GDM1 (cell line): Measurements from ENCODE around the gene BUD23.
A peak's percentile ranks its signal among the peaks of the same experiment; 100 is the strongest.
"Not testable (repeated sequence)": the region's sequence is repeated elsewhere in the genome, so short reads cannot be mapped to it uniquely, and the experiment has no call there.

Source experiments
- DNase-seq: peaks from one replicate; lab custom pipeline; 2025; lab: John Stamatoyannopoulos, UW

BUD23 gene

DNA sequence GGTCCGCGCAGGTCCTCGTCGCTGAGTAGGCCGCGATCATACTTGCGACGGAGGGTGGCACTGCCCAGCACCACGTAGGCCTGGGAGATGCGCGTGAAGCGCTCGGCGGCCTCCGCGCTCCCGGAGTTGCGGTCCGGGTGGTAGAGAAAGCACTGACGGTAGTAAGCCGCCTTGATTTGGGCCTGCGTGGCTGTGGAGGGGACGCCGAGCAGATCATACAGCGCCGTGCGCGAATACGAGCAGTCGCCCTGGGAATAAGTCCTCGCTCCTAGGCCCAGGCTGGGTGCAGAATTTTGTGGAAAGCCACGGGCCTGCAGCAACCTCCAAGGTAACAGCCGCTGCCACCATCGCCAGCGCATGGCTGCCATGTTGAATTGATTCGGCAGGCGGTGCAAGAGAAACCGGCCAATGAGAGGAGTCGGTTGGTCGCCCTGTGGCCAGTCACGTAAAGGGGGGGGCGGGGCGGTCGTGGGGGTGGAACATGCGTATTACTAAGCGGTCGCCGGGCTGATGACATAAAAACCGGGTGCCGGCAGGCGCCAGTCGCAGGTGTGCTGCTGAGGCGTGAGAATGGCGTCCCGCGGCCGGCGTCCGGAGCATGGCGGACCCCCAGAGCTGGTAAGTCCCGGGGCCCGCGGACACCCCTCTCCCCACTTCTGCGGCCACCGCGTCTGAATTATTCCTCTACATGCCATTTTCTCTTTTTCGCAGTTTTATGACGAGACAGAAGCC is at the start of gene BUD23, which contains the start of gene DNAJC30:
BUD23 (plus strand) TSS at position 542 of the 732 bp plus-strand sequence; CDS start at position 571, 29 bp downstream.
DNAJC30 (minus strand) TSS at position 398 of the 732 bp plus-strand sequence; CDS start at position 368, 30 bp downstream.
- peak; percentile 92 for DNase-seq

- no peak for DNase-seq
Measured at GRCh38 chr7:73633844-73634243, 49.6 kb upstream of the BUD23 start.

- DNase-seq = no peak
Measured at GRCh38 chr7:73635428-73636200, 47.8 kb upstream of the BUD23 start.

GRCh38 chr7:73638911-73639310 is 44.5 kb upstream of the BUD23 start:
- DNase-seq = peak; percentile 61

DNA sequence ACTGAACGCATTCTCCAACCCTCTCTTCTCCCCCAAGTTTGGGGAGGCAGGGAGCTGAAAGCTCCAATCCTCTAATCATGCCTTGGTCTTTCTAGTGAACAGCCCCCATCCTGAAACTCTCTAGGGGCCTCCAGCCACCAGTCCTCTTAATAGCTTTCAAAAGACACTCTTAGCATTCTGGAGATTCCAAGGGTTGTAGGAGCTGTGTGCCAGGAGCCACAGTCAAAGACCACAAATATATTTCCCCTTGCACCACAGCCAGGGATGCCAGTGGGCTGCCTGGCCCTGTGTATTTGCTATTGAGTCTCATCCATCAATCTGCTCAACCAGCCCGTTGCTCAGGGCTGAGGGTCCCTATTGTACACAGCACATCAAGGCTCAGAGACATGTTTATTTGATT is 40.6 kb upstream of the BUD23 start:
- DNase-seq = no peak

DNA sequence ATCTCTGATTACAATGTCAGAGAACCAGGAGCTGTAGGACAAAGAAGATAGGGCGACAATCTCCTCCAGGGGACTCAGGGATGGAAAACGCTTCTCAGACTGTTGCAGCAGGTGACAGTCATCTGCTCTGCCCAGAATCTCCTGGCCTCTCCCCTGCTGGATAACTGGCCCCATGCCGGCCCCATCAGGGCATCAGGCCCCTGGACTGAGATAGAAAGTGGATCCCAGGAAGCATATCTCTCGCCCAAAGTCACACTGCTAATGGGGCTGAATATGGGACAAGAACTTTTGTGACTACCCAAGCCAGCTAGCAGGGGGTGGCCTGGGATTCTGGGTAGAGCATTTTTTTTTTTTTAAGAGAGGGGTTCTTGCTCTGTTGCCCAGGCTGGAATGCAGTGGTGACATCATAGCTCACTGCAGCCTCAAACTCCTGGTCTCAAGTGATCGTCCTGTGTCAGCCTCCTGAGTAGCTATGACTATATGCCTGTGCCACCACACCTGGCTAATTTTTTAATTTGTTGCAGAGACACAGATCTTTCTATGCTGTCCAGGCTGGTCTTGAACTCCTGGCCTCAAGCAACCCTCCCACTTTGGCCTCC is 38.6 kb upstream of the BUD23 start:
- DNase-seq = no peak

- DNase-seq = peak; percentile 12
Measured at GRCh38 chr7:73645643-73646174, 37.7 kb upstream of the BUD23 start.

- no peak for DNase-seq
Measured at GRCh38 chr7:73646785-73647724, 36.3 kb upstream of the BUD23 start.

DNA sequence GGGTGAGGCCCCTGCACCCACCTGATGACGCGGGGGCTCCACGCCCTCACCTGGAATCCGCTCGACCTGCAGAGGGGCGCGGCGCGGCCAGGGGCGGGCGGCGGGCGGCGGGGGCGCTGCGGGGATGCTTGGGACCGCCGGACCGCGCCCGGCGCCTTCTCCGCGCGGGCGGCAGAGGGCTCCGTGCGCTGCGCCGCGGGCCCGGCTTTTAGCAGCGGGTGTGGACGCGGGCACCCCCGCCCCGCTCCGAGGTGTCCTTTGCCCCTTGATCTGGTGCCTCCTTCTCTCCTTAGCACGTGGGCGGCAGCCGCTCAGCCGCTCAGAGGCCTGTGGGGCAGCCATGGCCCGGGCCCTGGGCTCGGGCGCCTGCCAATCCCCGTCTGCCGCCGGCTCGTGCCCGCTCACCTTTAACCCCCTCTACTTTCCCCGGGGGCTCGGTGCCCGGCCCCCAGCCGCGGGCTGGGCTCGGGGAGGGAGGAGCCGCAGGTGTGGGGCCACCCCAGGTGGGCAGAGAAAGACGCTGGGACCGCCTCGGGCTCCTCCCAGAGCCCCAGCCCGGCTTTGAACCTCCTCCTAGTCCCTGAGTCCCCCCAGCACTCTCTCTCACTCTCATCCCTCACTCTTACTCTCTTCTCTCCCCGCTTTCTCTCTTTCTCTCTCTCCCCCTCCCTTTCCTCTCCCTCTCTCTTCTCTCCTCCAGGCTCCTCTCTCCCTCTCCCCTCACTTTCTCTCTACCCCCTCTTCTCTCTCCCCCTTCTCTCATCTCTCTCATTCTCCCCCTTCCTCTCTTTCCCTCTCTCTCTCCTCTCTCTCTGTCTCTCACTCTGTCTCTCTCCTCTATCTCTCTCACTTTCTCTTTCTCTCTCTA is 35.4 kb upstream of the BUD23 start:
- DNase-seq = no peak

GRCh38 chr7:73648593-73649332 is 34.6 kb upstream of the BUD23 start:
- no peak for DNase-seq

GRCh38 chr7:73649576-73649975 is 33.8 kb upstream of the BUD23 start:
- no peak for DNase-seq

DNA sequence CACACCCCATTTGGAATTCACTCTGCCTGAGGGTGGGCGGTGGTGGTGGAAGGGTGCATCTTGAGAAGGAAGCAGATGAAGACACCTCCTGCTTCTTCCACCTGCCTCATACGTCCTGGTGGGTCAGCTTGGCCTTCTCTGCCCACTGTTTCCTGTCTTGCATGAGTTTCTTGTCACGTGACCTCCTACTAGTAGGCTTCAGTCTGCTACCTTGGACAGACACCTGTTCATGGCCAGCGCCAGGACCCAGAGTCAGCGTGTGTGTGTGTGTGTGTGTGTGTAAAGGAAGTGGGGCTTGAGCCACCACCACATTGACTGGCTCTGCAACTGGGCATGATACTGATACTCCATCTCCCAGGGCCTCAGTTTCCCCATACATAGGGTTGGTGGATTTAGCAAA is 32.9 kb upstream of the BUD23 start:
- DNase-seq = no peak

DNA sequence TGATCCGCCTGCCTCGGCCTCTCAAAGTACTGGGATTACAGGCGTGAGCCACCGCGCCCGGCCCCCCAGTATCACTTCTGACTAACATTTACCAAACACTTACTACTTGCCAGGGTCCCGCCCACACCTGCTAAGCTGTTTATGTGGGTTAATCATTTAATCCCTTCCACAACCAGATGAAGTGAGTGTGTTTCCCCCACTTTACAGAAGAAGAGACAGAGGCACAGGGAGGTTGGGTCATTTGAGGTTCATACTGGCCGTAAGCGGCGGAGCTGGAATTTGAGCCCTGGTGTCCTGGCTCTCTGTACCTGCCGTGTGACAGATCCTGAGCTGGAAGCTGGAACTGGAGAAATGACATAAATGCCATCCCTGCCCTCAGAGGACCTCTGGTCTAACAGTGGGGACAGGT is 30.9 kb upstream of the BUD23 start:
- no peak for DNase-seq

DNA sequence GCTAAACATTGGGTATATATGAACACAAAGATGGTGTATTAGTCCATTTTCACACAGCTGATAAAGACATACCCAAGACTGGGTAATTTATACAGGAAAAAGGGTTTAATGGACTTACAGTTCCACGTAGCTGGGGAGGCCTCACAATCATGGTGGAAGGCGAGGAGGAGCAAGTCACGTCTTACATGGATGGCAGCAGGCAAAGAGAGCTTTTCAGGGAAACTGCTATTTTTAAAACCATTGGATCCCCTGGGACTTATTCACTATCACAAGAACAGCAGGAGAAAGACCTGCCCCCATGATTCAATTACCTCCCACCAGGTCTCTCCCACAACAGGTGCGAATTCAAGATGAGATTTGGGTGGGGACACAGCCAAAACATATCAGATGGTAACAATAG is 28.1 kb upstream of the BUD23 start:
- not testable (repeated sequence) for DNase-seq

DNA sequence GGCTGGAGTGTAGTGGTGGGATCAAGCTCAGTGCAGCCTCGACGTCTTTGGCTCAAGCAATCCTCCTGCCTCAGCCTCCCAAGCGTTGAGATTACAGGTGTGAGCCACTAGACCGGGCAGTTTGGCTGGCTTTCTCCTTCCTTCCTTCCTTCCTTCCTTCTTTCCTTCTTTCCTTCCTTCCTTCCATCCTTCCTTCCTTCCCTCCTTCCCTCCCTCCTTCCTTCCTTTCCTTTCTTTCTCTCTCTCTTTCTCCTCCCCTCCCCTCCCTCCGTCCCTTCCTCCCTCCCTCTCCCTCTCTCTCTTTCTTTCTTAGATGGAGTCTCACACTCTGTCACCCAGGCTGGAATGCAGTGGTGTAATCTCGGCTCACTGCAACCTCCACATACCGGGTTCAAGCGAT is 23.4 kb upstream of the BUD23 start:
- no peak for DNase-seq

DNA sequence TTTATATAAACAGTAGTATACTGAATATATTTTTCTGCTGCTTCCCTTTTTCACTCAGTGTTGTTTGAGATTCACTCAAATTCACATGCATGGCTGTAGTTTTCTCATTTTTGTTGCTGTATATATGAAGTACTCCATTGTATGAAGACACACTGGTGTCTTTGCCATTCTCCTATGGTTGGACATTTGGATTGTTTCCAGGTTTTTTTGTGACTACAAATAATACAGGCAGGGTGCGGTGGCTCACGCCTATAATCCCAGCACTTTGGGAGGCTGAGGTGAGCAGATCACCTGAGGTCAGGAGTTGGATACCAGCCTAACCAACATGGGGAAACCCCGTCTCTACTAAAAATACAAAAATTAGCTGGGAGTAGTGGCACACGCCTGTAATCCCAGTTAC is 22.8 kb upstream of the BUD23 start:
- DNase-seq = not testable (repeated sequence)

GRCh38 chr7:73663033-73663432 is 20.4 kb upstream of the BUD23 start:
- no peak for DNase-seq

DNA sequence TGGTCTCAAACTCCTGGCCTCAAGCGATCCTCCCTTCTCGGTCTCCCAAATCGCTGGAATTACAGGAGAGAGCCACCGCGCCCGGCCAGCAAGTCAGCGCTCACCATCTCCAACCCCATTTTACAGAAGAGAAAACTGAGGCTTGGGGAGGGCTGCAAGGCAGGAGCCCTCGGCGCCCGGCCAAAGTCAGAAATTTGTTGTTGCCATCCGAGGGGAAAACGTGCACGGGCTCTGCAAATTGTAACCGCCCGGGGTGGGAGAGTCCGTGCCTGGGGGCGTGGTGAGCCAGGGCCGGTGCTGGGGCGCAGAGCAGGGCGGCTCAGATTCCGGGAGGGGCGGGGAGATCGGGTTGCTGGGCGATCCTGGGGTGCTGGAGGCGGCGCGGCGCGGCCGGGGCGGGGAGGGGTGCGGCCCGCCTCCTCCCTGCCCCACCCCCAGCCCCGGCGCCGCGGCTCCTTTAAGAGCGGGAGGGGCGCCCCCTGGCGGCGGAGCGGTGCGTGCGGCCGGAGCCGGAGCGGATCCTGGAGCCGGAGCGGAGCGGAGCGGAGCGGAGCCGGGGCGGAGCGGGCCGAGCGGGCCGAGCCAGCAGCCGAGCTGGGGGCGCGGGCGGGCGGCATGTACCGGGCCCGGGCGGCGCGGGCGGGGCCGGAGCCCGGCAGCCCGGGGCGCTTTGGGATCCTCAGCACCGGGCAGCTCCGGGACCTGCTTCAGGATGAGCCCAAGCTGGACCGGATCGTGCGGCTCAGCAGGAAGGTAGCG is 15.9 kb upstream of the BUD23 start, which contains the start of gene VPS37D:
VPS37D (plus strand) TSS at position 488 of the 759 bp plus-strand sequence; CDS start at position 616, 128 bp downstream.
- peak; percentile 68 for DNase-seq
